ENCODE results near the gene C19orf47.

- TF ChIP-seq CTCF (conservative IDR thresholded peaks at IDR 0.05), result no peak
- TF ChIP-seq EZH2 (IDR thresholded peaks at IDR 0.05; ENCODE audit: low read depth), result no peak
Measured at GRCh38 chr19:40304306-40304705, 43.9 kb downstream of the C19orf47 start.

All from PC-9 (cell line).